ENCODE measurements around the gene SCLT1. TPM values are rescaled to one million over a fixed set of nuclear protein-coding genes. Genes with fewer than 3 reads are reported as not detected.

The SCLT1 gene
- total and polyA plus RNA-seq, 8 donors = 3.4 to 7.3 (median 6.1) TPM

GRCh38 chr4:128955751-128956150 is 137.6 kb downstream of the SCLT1 start:
- intact Hi-C loops (cut with DNase I) = no loop called here
- H3K27me3 ChIP-seq = no peaks in the 10 kb centered on the region
- no peak for ATAC-seq
- no peak for DNase-seq
- H3K27ac ChIP-seq = no peak overlapping the region
- FAIRE-seq = no peak
- no peaks in the 10 kb centered on the region for H3K36me3 ChIP-seq
- no peak overlapping the region for H3K4me3 ChIP-seq
- no peak for TF ChIP-seq CTCF (IDR thresholded peaks at IDR 0.05)
- H3K4me1 ChIP-seq = peaks cover 0 to 3% (median 0%) of the 10 kb centered on the region in 3 donors
- no peaks in the 10 kb centered on the region for H3K9me3 ChIP-seq
- 83 to 84% methylated on average over 2 of the region's 2 CpGs for WGBS, 2 donors

DNA sequence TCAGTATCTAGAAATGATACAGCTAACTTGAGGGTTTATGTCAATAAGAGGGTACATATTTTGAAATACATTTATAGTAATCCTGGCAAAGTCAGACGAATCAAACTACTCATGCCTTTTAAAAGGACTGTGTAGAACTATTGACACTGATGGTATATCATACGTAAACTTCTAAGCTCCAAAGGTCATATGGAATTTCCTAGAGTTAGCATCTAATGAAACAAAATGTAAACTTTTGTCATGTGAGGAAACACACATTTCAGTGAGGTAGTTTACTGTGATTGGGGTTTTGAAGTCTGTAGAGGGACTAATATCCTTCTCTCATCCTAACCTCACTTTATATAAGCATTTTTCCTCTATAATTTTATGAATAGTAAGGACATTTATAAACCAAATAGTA is 138.4 kb downstream of the SCLT1 start:
- WGBS, 2 donors = 74 to 76% methylated on average over 2 of the region's 2 CpGs
- FAIRE-seq (no peak), ATAC-seq (no peak)

DNA sequence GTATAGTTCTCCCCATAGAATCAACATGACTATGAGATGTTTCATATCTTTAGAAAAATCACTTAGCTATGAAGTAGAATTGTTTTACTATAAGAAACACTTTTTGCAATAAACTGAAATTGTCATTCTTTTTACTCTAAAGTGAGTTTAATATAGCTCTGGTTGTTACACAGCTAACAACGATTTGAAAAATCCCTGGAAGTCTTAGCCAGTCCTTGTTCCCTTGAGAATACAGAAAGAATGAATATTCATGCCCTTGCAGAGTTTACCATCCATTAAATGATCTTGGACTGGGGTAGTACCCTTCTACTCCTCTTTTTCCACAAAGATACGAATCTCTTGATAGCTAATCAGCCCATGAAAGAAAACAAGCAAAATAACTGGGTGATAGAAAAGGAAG is 142.0 kb downstream of the SCLT1 start:
- Histone ChIP-seq H3K27ac (no peak overlapping the region), H3K4me1 (no peaks in the 10 kb centered on the region), H3K27me3 (no peaks in the 10 kb centered on the region), H3K4me3 (no peak overlapping the region), H3K36me3 (no peaks in the 10 kb centered on the region), H3K9me3 (no peaks in the 10 kb centered on the region)
- WGBS, 2 donors = 82 to 83% methylated on average over 2 of the region's 2 CpGs
- FAIRE-seq = no peak
- ATAC-seq = no peak
- intact Hi-C loops (cut with DNase I) = no loop called here
- DNase-seq = no peak
- no peak for TF ChIP-seq CTCF (IDR thresholded peaks at IDR 0.05)

More for the DNA sequence above, 138.4 kb downstream of the SCLT1 start:
- no peaks in the 10 kb centered on the region for H3K9me3 ChIP-seq
- no peak overlapping the region for H3K27ac ChIP-seq
- no peak for DNase-seq
- no peaks in the 10 kb centered on the region for H3K27me3 ChIP-seq
- no peak for TF ChIP-seq CTCF (IDR thresholded peaks at IDR 0.05)
- H3K4me1 ChIP-seq = peaks cover 0 to 3% (median 0%) of the 10 kb centered on the region in 3 donors
- H3K4me3 ChIP-seq = no peak overlapping the region
- intact Hi-C loops (cut with DNase I) = no loop called here
- no peaks in the 10 kb centered on the region for H3K36me3 ChIP-seq

DNA sequence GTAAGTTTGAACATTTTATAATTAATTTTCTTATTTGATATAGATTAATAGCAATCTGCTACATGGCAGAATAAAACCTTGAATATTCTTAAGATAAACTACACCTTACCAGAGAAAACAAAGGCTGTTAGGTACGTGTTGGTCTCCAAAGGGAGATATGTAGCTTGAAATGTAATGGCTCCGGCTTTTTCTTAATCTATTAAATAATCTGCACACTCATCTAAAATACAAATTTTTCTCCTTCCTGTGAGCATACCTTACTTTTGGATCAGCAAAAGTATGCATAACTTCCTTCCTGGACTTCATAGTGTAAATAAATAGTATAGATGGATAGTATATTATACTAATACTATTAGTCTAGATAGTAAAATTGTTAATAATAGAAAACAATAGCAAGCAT is 142.5 kb downstream of the SCLT1 start:
- no peak overlapping the region for H3K4me3 ChIP-seq
- 96 to 98% methylated on average over 2 of the region's 2 CpGs for WGBS, 2 donors
- H3K27ac ChIP-seq = no peak overlapping the region
- FAIRE-seq (no peak), ATAC-seq (no peak), DNase-seq (no peak)
- H3K9me3 ChIP-seq = no peaks in the 10 kb centered on the region
- no peaks in the 10 kb centered on the region for H3K36me3 ChIP-seq
- H3K4me1 ChIP-seq = no peaks in the 10 kb centered on the region
- no peaks in the 10 kb centered on the region for H3K27me3 ChIP-seq
- TF ChIP-seq CTCF (IDR thresholded peaks at IDR 0.05) = no peak
- intact Hi-C loops (cut with DNase I) = no loop called here

- H3K4me3 ChIP-seq = no peak overlapping the region
- H3K4me1 ChIP-seq = no peaks in the 10 kb centered on the region
- FAIRE-seq = no peak
- no peaks in the 10 kb centered on the region for H3K9me3 ChIP-seq
- intact Hi-C loops (cut with DNase I) = no loop called here
- H3K27ac ChIP-seq = no peak overlapping the region
- TF ChIP-seq CTCF (IDR thresholded peaks at IDR 0.05) = no peak
- 94 to 97% methylated on average over 3 of the region's 3 CpGs for WGBS, 2 donors
- H3K27me3 ChIP-seq = no peaks in the 10 kb centered on the region
- ATAC-seq = no peak
- peaks cover 0 to 9% (median 0%) of the 10 kb centered on the region in 3 donors for H3K36me3 ChIP-seq
- no peak for DNase-seq
Measured at GRCh38 chr4:128946916-128947315, 146.4 kb downstream of the SCLT1 start.

All from pancreas (tissue), 10 donors.